C4-2B (cell line): ENCODE data around the gene CARD14.

Experiments used
- ZFX ChIP-seq: fragments of 450-650 bp; IDR thresholded peaks from 2 replicates; pipeline ENCODE4 v1.6.1; 2017
- TF ChIP-seq, protein P1 (sequence below): fragments of 450-650 bp; conservative IDR thresholded peaks from 2 replicates; pipeline ENCODE4 v1.5.1; 2017; ENCODE audit warnings: mild to moderate bottlenecking

DNA sequence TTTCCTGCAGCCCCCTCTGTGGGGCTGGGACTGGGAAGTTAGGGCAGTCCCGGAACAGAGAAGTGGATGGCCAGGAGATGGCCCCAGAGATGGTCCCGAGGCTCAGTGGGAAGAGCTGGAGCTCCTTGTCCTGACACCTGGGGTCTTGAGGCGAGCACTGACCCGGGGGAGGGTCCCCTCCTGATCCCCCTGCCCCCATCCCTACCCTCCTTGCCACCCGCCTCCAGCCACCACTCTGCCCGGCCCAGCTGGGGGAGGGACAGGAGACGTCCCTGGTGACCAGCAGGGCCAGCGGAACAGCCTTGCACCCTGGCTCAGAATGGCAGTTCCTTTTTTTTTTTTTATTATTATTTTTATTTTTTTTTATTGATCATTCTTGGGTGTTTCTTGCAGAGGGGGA is 76.9 kb downstream of the CARD14 start:
- TF ChIP-seq, protein P1, sequence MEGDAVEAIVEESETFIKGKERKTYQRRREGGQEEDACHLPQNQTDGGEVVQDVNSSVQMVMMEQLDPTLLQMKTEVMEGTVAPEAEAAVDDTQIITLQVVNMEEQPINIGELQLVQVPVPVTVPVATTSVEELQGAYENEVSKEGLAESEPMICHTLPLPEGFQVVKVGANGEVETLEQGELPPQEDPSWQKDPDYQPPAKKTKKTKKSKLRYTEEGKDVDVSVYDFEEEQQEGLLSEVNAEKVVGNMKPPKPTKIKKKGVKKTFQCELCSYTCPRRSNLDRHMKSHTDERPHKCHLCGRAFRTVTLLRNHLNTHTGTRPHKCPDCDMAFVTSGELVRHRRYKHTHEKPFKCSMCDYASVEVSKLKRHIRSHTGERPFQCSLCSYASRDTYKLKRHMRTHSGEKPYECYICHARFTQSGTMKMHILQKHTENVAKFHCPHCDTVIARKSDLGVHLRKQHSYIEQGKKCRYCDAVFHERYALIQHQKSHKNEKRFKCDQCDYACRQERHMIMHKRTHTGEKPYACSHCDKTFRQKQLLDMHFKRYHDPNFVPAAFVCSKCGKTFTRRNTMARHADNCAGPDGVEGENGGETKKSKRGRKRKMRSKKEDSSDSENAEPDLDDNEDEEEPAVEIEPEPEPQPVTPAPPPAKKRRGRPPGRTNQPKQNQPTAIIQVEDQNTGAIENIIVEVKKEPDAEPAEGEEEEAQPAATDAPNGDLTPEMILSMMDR: no peak
- no peak for TF ChIP-seq ZFX
